Astrocyte of the spinal cord (primary cell): ENCODE data around the gene RPRD1A.

Source experiments
- DNase-seq: peaks from one replicate; pipeline ENCODE4 v3.0.0; 2011; ENCODE audit warnings: low read depth, low spot score
- H3K4me3 ChIP-seq: 2 replicates; pipeline ENCODE4 v1.5.1; 2011; ENCODE audit warnings: low read depth, mild to moderate bottlenecking, low read length, moderate library complexity
- in situ Hi-C: cut with HindIII; loops from 2 replicates; pipeline ENCODE4 v1.10.0; 2017; ENCODE audit warnings: low sequenced_read_pairs
- TF ChIP-seq, protein P1 (sequence below): IDR thresholded peaks from 2 replicates; pipeline ENCODE4 v1.5.1; 2012; ENCODE audit warnings: low read depth, mild to moderate bottlenecking, low read length, inconsistent platforms

The RPRD1A gene

DNA sequence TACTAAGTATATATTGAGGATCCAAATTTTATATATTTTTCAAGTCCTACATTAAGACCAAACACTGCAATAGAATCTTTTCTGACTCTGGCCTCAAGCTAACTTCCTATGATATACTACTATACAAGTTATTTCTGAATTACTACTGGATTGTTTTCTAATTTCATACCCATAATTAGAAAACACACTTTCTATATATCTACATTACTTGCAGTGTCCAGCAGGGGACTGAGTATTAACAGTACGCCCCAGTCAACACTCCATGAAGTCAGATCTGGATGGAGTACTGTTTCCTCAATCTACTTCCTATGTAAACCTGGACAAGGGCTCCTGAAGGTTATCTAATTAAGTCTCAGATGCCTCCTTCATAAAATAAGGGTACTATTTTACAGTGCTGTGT, 68.4 kb downstream of the RPRD1A start:
- no peak for DNase-seq
- in situ Hi-C loops, result no loop called here
- no peak overlapping the region for H3K4me3 ChIP-seq
- TF ChIP-seq, protein P1, sequence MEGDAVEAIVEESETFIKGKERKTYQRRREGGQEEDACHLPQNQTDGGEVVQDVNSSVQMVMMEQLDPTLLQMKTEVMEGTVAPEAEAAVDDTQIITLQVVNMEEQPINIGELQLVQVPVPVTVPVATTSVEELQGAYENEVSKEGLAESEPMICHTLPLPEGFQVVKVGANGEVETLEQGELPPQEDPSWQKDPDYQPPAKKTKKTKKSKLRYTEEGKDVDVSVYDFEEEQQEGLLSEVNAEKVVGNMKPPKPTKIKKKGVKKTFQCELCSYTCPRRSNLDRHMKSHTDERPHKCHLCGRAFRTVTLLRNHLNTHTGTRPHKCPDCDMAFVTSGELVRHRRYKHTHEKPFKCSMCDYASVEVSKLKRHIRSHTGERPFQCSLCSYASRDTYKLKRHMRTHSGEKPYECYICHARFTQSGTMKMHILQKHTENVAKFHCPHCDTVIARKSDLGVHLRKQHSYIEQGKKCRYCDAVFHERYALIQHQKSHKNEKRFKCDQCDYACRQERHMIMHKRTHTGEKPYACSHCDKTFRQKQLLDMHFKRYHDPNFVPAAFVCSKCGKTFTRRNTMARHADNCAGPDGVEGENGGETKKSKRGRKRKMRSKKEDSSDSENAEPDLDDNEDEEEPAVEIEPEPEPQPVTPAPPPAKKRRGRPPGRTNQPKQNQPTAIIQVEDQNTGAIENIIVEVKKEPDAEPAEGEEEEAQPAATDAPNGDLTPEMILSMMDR, result peak; percentile 37

GRCh38 chr18:35993013-35993412, 74.3 kb downstream of the RPRD1A start:
- TF ChIP-seq, protein P1, result no peak
- DNase-seq, result no peak
- H3K4me3 ChIP-seq, result no peak overlapping the region
- in situ Hi-C loops, result no loop called here

GRCh38 chr18:35991696-35992095, 75.7 kb downstream of the RPRD1A start:
- DNase-seq, result no peak
- TF ChIP-seq, protein P1, result no peak
- no peak overlapping the region for H3K4me3 ChIP-seq
- in situ Hi-C loops, result no loop called here

GRCh38 chr18:35983818-35984217, 83.5 kb downstream of the RPRD1A start:
- in situ Hi-C loops, result no loop called here
- H3K4me3 ChIP-seq, result no peak overlapping the region
- TF ChIP-seq, protein P1, result no peak
- peak; percentile 61 for DNase-seq

GRCh38 chr18:35983147-35983546, 84.2 kb downstream of the RPRD1A start:
- H3K4me3 ChIP-seq, result no peak overlapping the region
- TF ChIP-seq, protein P1, result no peak
- in situ Hi-C loops, result no loop called here
- DNase-seq, result no peak

- no peak overlapping the region for H3K4me3 ChIP-seq
- in situ Hi-C loops, result no loop called here
- DNase-seq, result peak; percentile 69
- TF ChIP-seq, protein P1, result no peak
Measured at GRCh38 chr18:35982409-35983114, 84.8 kb downstream of the RPRD1A start.
